ENCODE data around the gene ACBD6. TPM values are rescaled to one million over a fixed set of nuclear protein-coding genes. Genes with fewer than 3 reads are reported as not detected.
"Not testable (repeated sequence)": the region's sequence is repeated elsewhere in the genome, so short reads cannot be mapped to it uniquely, and the experiment has no call there.

ACBD6 gene
- total RNA-seq, 1 donor from 2014 or later, result 72.2 TPM

DNA sequence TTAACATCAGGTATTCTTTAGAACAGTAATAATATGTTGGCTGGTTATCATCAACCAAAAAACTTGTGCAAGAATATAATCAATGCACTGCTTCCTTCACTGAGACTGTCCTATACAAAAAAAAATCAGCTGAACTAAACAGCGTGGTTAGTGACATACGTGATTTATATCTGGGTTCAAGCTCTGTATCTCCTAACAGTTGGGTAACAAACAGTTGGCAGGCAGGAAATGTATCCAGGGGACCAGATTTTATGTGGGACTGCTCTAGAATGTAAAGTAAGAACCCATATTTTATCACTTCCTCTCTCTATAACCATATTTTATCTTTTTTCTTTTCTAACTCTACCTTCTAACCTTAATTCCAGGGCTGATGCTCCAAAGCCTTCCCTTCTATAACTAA, 8.0 kb downstream of the ACBD6 start:
- no peak for DNase-seq (ENCODE audit: extremely low read depth, low read depth, low spot score)

DNA sequence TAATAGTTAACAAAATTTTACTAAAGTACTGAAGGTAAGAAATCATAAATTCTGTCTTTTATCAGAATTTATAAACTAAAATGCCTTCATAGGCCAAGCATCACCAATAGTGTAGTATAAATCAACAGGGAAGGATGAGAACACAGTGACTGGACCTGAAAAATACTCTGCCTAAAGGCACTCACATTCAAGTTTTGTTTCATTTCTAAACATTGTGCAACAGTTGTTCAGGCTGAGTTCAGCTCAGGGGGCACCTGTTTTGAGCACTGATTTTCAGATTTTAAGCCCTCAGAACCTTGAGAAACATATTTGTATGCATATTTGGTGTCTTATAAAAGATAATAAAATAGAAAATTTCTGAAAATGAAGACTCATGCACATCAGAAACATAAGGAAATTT, 12.4 kb downstream of the ACBD6 start:
- DNase-seq (ENCODE audit: extremely low read depth, low read depth, low spot score), result no peak

DNA sequence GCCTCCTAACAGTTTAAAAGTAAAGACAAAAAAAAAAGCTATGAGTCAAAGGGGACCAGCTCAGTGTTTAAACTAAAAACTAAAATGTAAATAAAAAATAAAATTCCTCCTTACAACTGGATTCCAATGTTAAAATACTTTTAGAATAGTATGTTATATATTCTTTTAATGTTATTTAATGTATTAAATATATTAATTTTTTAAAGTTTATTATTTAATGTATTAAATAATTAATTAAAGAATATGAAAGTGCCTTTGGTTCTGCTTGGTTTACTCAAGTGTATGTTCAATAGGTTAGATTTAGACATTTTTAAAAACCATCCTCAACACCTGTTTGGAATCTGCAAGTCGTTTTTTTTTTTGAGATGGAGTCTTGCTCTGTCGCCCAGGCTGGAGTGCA, 13.1 kb downstream of the ACBD6 start:
- DNase-seq (ENCODE audit: extremely low read depth, low read depth, low spot score), result no peak

DNA sequence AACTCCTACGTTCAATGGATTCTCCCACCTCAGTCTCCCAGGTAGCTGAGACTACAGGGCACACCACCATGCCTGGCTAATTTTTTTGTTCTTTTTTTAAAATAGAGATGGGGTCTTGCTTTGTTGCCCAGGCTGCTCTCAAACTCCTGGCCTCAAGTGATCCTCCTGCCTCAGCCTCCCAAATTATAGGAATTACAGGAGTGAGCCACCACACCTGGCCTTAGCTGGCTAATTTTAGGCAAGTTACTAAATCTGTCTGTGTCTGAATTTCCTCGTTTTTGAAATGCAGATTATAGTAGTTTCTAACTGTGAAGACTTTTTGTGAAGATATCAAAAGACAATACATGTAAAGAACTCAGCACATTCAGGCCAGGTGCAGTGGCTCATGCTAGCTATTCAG, 13.7 kb downstream of the ACBD6 start:
- DNase-seq (ENCODE audit: extremely low read depth, low read depth, low spot score), result no peak

- DNase-seq (ENCODE audit: extremely low read depth, low read depth, low spot score), result no peak
Observed at GRCh38 chr1:180486092-180486491, 16.3 kb downstream of the ACBD6 start.

DNA sequence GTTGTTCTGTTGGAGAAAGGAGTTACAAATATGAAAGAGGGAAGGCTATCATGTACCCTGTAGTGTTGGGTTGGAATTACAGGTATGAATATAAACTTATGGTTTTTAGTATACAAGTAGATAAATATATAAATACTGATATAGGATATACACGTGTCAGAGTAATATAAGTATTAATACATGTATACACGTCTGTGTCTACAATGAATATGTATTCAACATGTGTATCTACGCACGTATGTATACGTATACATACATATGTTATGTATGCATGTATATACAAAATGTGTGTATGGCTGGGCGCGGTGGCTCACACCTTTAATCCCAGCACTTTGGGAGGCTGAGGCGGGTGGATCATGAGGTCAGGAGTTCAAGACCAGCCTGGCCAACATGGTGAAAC, 17.9 kb downstream of the ACBD6 start:
- DNase-seq (ENCODE audit: extremely low read depth, low read depth, low spot score), result no peak

- DNase-seq (ENCODE audit: extremely low read depth, low read depth, low spot score), result peak; percentile 57
Observed at GRCh38 chr1:180482425-180483275, 19.7 kb downstream of the ACBD6 start.

DNA sequence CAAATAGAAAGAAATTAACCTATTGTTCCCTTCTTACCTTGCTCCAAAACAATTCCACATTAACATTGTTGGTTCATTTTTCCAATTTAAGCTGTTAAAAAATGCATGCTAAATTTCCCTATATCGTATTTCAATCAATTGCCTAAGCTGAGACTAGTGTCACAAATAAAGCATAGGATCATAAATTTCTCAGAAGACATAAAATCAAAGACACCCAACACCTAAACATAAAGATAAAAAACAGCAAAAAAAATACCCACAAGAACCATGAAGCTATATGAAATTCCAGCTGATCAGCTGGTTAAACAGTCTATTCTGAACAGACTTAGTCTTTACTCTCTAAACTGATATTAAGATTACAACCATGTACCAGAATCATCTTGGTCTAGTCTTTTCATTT, 32.3 kb downstream of the ACBD6 start:
- no peak for DNase-seq (ENCODE audit: extremely low read depth, low read depth, low spot score)

DNA sequence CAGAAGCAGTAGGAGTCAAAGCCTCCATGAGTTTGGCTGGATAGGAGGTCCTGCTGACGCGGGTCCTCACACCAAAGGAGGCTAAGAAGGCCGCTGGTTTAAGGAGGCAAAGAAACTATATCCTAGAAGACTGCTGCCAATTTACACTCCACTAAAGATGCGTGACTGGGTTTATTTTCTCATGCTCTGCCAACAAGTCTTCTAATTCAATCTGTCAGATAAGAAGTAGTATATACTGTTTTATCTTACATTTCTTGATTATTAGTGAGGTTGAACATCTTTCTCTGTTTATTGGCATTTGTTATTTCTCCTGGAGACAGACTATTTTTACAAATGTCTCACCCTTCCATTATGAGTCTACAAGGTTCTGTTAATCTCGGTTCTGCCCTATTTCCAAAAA, 34.1 kb downstream of the ACBD6 start:
- no peak for DNase-seq (ENCODE audit: extremely low read depth, low read depth, low spot score)

DNA sequence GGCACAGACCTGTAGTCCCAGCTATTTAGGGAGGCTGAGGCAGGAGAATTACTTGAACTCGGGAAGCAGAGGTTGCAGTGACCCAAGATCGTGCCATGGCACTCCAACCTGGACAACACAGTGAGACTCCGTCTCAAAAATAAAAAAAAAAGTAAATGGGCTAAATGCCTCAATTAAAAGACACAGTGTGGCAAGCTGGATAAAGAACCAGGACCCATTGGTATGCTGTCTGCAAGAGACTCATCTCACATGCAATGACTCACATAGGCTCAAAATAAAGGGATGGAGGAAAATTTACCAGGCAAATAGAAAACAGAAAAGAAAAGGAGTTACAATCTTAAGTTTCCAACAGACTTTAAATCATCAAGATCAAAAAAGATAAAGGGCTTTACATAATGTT, 40.3 kb downstream of the ACBD6 start:
- DNase-seq (ENCODE audit: extremely low read depth, low read depth, low spot score), result no peak

- DNase-seq (ENCODE audit: extremely low read depth, low read depth, low spot score), result not testable (repeated sequence)
Observed at GRCh38 chr1:180461682-180462081, 40.7 kb downstream of the ACBD6 start.

DNA sequence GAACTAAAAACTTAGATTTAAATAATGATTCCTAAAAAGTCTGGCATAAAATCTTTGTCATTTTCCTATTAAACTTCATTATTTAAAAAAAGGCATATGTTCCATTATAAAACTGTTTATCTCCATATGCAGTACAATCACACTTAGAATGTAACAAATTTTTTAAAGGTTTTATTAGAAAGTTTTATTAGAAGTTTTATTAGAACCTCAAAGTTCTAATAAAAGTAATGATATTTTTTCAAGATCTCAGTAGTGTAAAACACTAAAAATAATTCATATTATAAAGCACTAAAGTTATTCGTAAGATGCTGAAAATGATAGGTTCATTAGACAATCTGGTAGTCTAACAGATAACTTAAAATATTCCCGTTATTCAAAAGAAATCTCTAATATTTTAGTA, 43.6 kb downstream of the ACBD6 start:
- no peak for DNase-seq (ENCODE audit: extremely low read depth, low read depth, low spot score)

DNA sequence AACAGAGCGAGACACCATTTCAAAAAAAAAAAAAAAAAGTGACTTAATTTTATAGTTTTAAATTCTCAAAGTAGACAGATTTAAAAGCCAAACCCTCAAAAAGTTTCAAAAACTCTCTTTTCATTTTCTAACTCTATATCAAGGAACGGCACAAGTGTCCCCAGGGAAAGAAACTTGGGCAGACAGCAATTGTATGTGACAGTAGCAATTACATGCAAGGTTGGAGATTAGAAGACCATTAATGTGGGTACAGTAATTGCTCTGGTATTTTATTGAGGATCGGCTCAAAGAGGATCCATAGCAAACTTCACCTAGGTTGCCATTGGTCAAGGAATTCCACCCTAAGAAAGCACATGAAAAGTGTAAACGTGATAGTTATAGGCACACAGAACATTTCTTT, 46.2 kb downstream of the ACBD6 start:
- DNase-seq (ENCODE audit: extremely low read depth, low read depth, low spot score), result no peak

DNA sequence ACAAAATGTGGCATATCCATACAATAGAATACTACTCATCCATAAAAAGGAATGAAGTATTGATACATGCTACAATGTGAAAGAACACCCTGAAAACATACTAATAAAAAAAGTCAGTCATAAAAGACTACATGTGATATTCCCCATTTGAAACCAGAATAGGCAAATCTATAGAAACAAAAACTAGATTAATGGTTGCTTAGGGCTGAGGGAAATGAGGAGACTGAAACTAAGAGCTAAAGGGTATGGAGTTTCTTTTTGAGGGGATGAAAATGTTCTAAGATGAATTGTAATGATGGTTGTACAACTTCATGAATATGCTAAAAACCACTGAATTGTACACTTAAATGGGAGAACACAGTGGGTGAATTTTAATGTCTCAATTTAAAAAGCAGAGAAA, 50.9 kb downstream of the ACBD6 start:
- DNase-seq (ENCODE audit: extremely low read depth, low read depth, low spot score), result no peak

- DNase-seq (ENCODE audit: extremely low read depth, low read depth, low spot score), result no peak
Observed at GRCh38 chr1:180444522-180444921, 57.9 kb downstream of the ACBD6 start.

- no peak for DNase-seq (ENCODE audit: extremely low read depth, low read depth, low spot score)
Observed at GRCh38 chr1:180440335-180440734, 62.0 kb downstream of the ACBD6 start.

- no peak for DNase-seq (ENCODE audit: extremely low read depth, low read depth, low spot score)
Observed at GRCh38 chr1:180435566-180435965, 66.8 kb downstream of the ACBD6 start.

GRCh38 chr1:180433873-180434272, 68.5 kb downstream of the ACBD6 start:
- no peak for DNase-seq (ENCODE audit: extremely low read depth, low read depth, low spot score)

GRCh38 chr1:180431683-180432082, 70.7 kb downstream of the ACBD6 start:
- DNase-seq (ENCODE audit: extremely low read depth, low read depth, low spot score), result no peak

GRCh38 chr1:180428782-180429695, 73.3 kb downstream of the ACBD6 start:
- DNase-seq (ENCODE audit: extremely low read depth, low read depth, low spot score), result no peak

DNA sequence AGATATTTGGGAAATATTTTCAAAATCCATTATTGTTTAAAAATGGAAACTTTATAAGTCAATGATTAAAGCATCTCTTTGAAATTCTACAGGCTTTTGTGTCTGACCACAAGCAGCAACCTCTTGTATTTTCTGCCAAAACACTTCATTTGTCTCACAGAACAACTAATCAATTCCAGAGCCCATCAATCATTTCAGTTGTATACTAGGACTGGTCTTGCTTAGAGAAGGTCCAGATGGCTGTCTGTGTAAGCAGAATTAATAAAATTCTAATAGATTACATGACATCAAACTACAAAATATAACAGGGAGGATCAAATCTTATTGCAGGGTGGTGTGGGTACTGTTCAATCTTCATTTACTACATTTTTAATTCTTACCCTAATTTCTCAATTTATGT, 76.4 kb downstream of the ACBD6 start:
- DNase-seq (ENCODE audit: extremely low read depth, low read depth, low spot score), result no peak
